Activated CD4-positive, alpha-beta T cell treated with anti-CD3 and anti-CD28 coated beads for 36 hours (primary cell): ENCODE measurements around the gene AAGAB. TPM values are rescaled to one million over a fixed set of nuclear protein-coding genes. Genes with fewer than 3 reads are reported as not detected.

ENCODE experiments used
- ATAC-seq: fragments of 200-7000 bp; cut with Tn5 transposase; one replicate; pipeline ENCODE4 v1.10.0; 2021; ENCODE audit warnings: mild to moderate bottlenecking, moderate library complexity
- CTCF ChIA-PET: fragments of 350-600 bp; sonication (Branson Sonifier 250); formaldehyde crosslinking; loops from one replicate; lab custom pipeline; 2021; ENCODE audit warnings: antibody characterized with exemption; lab: Charles Lee
- POLR2A ChIA-PET: fragments of 350-600 bp; sonication (Branson Sonifier 250); formaldehyde crosslinking; loops from one replicate; lab custom pipeline; 2021; ENCODE audit warnings: antibody characterized with exemption, inconsistent platforms; lab: Charles Lee
- DNase-seq: peaks from one replicate; pipeline ENCODE4 v3.0.0-alpha.2; 2020
- H3K27ac Mint-ChIP-seq: one replicate; pipeline ENCODE4 v1.8.0; 2021; ENCODE audit warnings: mixed read lengths
- H3K27me3 Mint-ChIP-seq: one replicate; pipeline ENCODE4 v1.8.0; 2021; ENCODE audit warnings: mixed read lengths
- H3K36me3 Mint-ChIP-seq: one replicate; pipeline ENCODE4 v1.8.0; 2021; ENCODE audit warnings: low read depth, mixed read lengths
- H3K4me1 Mint-ChIP-seq: one replicate; pipeline ENCODE4 v1.8.0; 2021; ENCODE audit warnings: mixed read lengths
- H3K4me3 Mint-ChIP-seq: one replicate; pipeline ENCODE4 v1.8.0; 2021; ENCODE audit warnings: mild to moderate bottlenecking, moderate library complexity, mixed read lengths
- H3K9me3 Mint-ChIP-seq: one replicate; pipeline ENCODE4 v1.8.0; 2021; ENCODE audit warnings: low read depth, mixed read lengths
- intact Hi-C, 2 experiments: fragments of 100-400 bp; cut with DNase I in 1 of 2; cut with micrococcal nuclease in 1 of 2; formaldehyde crosslinking; loops; one replicate each; pipeline versions ENCODE4 v1.14.2 to v1.15.1; 2022 to 2024; cut with DNase I, micrococcal nuclease
- total RNA-seq, 2 experiments: library from RNA; stranded (reverse); gene quantifications; one replicate each; pipeline ENCODE4 v1.2.3, GENCODE V29; 2021

AAGAB gene
- total RNA-seq, 2 experiments from 2014 or later = 43.9 to 48.6 TPM

DNA sequence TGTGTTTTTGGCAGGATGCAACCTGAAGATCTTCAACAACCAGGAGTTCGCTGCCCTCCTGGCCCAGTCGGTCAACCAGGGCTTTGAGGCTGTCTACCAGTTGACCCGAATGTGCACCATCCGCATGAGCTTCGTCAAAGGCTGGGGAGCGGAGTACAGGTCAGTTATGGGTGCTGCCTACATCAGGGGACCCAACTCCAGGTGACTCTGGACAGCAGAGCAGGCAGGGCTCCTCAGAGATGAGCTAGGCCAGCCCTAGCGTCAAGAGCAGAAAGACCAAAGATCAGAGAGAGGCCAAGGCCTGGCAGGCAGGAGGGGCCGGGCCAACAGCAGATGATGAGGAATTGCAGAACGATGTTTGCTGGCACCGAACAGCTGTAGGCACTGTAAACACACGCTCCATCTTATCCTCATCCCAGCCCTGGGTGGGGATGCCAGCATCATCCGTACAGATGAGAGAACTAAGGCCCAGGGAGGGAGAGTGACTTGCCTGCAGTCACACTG lies 67.1 kb downstream of the AAGAB start:
- intact Hi-C loops = no loop called here
- H3K4me3 Mint-ChIP-seq = no peak overlapping the region
- peaks cover 7% of the 10 kb centered on the region for H3K4me1 Mint-ChIP-seq
- DNase-seq (no peak), ATAC-seq (no peak)
- H3K27me3 Mint-ChIP-seq = no peaks in the 10 kb centered on the region
- ChIA-PET CTCF (interaction anchor here (0.6 to 0.9 kb wide), 2 partner anchors 14 to 896 kb away, joined by 3 read pairs; no protein-coding TSS in a partner anchor), POLR2A (interaction anchor here (0.6 kb wide), 1 partner anchor 53 kb away, joined by 5 read pairs; no protein-coding TSS in a partner anchor)
- H3K36me3 Mint-ChIP-seq = peaks cover 33% of the 10 kb centered on the region
- no peaks in the 10 kb centered on the region for H3K9me3 Mint-ChIP-seq
- no peak overlapping the region for H3K27ac Mint-ChIP-seq

GRCh38 chr15:67186688-67187087 lies 67.8 kb downstream of the AAGAB start:
- peaks cover 28% of the 10 kb centered on the region for H3K36me3 Mint-ChIP-seq
- intact Hi-C loops = no loop called here
- H3K4me3 Mint-ChIP-seq = no peak overlapping the region
- peaks cover 7% of the 10 kb centered on the region for H3K4me1 Mint-ChIP-seq
- ATAC-seq = no peak
- no peak overlapping the region for H3K27ac Mint-ChIP-seq
- ChIA-PET POLR2A (no interaction called here), CTCF (interaction anchor here (0.8 to 1.2 kb wide), 2 partner anchors 86 to 137 kb away, joined by 3 to 5 read pairs; no protein-coding TSS in a partner anchor)
- H3K27me3 Mint-ChIP-seq = no peaks in the 10 kb centered on the region
- DNase-seq = no peak
- H3K9me3 Mint-ChIP-seq = no peaks in the 10 kb centered on the region

GRCh38 chr15:67186226-67186649 lies 68.2 kb downstream of the AAGAB start:
- Mint-ChIP-seq H3K9me3 (no peaks in the 10 kb centered on the region), H3K27me3 (no peaks in the 10 kb centered on the region), H3K4me3 (no peak overlapping the region), H3K36me3 (peaks cover 27% of the 10 kb centered on the region), H3K4me1 (peaks cover 7% of the 10 kb centered on the region), H3K27ac (peak overlapping the region; percentile 32)
- ATAC-seq = no peak
- no peak for DNase-seq
- ChIA-PET POLR2A (no interaction called here), CTCF (interaction anchor here (0.8 to 1.2 kb wide), 2 partner anchors 85 to 136 kb away, joined by 3 to 5 read pairs; no protein-coding TSS in a partner anchor)
- intact Hi-C loops = no loop called here

DNA sequence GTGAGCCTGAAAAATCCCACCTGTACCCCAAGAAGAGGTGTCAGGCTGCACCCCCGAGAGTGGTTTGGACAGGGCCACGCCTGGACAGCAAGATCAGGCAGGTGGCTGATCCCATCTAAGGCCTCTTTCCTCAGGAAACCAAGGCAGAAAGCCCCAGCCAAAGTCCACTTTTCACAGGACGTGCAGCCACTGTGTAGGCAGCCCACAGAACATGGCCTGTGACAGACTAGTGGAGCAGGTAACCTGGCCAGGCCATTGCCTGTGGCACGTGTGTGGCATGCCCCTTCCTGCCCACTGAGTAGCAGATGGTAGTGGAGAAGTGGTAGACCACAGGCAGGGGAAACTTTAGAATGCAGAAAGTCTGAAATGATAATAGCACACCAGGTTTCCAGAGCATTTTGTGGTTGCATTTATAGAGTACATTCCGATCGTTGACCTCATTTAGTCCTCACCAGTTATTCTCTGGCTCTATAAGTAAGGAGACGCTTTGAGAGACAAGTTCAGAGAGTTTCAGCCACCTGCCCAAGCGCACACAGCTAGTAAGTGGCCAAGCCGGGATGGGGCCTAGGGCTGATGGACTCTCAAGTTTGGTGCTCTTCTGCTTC lies 68.7 kb downstream of the AAGAB start:
- Mint-ChIP-seq H3K36me3 (peaks cover 27% of the 10 kb centered on the region), H3K4me1 (peaks cover 7% of the 10 kb centered on the region), H3K4me3 (no peak overlapping the region), H3K27me3 (no peaks in the 10 kb centered on the region), H3K9me3 (no peaks in the 10 kb centered on the region), H3K27ac (peak overlapping the region; percentile 75)
- DNase-seq = peak; percentile 40
- ChIA-PET CTCF (interaction anchor here (0.8 to 1.2 kb wide), 2 partner anchors 85 to 136 kb away, joined by 3 to 5 read pairs; no protein-coding TSS in a partner anchor), POLR2A (no interaction called here)
- ATAC-seq = peak; percentile 52
- intact Hi-C loops = no loop called here

- ChIA-PET POLR2A (no interaction called here), CTCF (no interaction called here)
- no peaks in the 10 kb centered on the region for H3K27me3 Mint-ChIP-seq
- H3K36me3 Mint-ChIP-seq = peaks cover 24% of the 10 kb centered on the region
- H3K27ac Mint-ChIP-seq = peak overlapping the region; percentile 75
- DNase-seq (no peak), ATAC-seq (no peak)
- peaks cover 7% of the 10 kb centered on the region for H3K4me1 Mint-ChIP-seq
- intact Hi-C loops = no loop called here
- H3K9me3 Mint-ChIP-seq = no peaks in the 10 kb centered on the region
- H3K4me3 Mint-ChIP-seq = no peak overlapping the region
These were observed 69.4 kb downstream of the AAGAB start for GRCh38 chr15:67185051-67185450.

DNA sequence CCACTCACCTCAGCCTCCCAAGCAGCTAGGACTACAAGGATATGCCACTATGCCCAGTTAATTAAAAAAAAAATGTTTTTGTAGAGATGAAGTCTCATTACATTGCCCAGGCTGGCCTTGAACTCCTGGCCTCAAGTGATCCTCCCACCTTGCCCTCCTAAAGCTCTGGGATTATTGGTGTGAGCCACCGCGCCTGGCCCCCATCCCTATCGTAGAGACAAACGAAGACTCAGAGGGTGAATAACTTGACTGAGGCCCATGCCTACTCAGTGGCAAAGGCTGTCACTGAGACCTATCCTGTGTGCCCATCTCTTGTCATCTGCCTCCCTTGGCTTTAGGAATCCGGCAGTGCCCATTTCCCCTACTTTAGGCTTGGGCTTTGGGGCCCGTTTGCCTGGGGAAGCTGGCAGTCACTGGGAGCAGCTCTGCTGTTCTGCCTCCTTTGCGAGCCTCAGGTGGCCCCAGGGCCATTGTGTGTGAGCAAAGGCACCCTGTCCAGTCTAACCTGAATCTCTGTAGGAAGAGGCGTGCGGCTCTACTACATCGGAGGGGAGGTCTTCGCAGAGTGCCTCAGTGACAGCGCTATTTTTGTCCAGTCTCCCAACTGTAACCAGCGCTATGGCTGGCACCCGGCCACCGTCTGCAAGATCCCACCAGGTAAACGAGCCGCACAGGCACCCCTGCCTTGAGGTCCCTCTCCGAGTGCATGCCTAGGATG lies 70.1 kb downstream of the AAGAB start:
- ChIA-PET CTCF (interaction anchor here (0.6 kb wide), 2 partner anchors 239 to 259 kb away, joined by 3 read pairs; no protein-coding TSS in a partner anchor), POLR2A (interaction anchor here (0.6 kb wide), 1 partner anchor 1857 kb away, joined by 3 read pairs; no protein-coding TSS in a partner anchor)
- peak overlapping the region; percentile 31 for H3K27ac Mint-ChIP-seq
- intact Hi-C loops = no loop called here
- ATAC-seq (no peak), DNase-seq (no peak)
- peaks cover 7% of the 10 kb centered on the region for H3K4me1 Mint-ChIP-seq
- H3K27me3 Mint-ChIP-seq = no peaks in the 10 kb centered on the region
- H3K9me3 Mint-ChIP-seq = no peaks in the 10 kb centered on the region
- H3K4me3 Mint-ChIP-seq = no peak overlapping the region
- H3K36me3 Mint-ChIP-seq = peaks cover 26% of the 10 kb centered on the region

DNA sequence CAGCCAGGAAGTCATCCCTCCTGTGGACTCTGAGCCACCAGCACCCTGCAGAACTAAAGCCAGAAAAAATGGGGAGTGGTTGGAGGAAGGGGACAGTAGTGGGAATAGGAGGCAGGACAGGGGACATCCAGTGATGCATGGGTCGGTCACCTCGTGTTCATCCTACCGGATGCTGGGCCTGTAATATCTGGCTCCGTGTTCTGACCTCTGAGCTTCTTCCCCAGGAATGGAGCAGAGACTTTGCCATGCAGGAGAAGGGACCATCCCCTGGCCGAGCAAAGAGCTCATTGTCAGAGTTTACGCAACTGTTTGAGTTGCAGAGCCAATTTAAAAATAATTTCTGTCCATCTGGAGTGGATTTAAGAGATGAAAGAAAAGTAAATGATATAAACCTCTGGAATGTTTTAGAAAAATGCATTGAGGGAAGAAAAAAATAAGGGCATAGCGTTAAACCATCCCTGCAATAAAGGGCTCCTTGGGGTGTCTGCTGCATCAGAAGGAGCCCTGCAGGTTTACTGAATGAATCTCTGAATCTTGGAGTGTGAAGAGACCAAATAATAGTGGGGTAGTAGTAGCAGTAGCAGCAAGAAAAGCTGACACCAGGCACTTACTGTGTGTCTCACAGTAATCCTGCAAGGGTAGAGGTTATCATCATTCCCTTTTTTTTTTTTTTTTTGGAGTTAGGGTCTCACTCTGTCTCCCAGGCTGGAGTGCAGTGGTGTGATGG lies 70.9 kb downstream of the AAGAB start:
- DNase-seq = no peak
- ChIA-PET CTCF (interaction anchor here (0.6 kb wide), 1 partner anchor 239 kb away, joined by 3 read pairs; no protein-coding TSS in a partner anchor), POLR2A (no interaction called here)
- peaks cover 26% of the 10 kb centered on the region for H3K36me3 Mint-ChIP-seq
- no peak overlapping the region for H3K4me3 Mint-ChIP-seq
- H3K27ac Mint-ChIP-seq = no peak overlapping the region
- ATAC-seq = no peak
- no peaks in the 10 kb centered on the region for H3K27me3 Mint-ChIP-seq
- intact Hi-C loops = no loop called here
- H3K4me1 Mint-ChIP-seq = peaks cover 7% of the 10 kb centered on the region
- H3K9me3 Mint-ChIP-seq = no peaks in the 10 kb centered on the region

GRCh38 chr15:67181221-67181639 lies 73.2 kb downstream of the AAGAB start:
- DNase-seq (peak; percentile 23), ATAC-seq (no peak)
- intact Hi-C loops = no loop called here
- ChIA-PET POLR2A (no interaction called here), CTCF (no interaction called here)
- Mint-ChIP-seq H3K27ac (no peak overlapping the region), H3K4me1 (peaks cover 20% of the 10 kb centered on the region), H3K9me3 (no peaks in the 10 kb centered on the region), H3K36me3 (peaks cover 23% of the 10 kb centered on the region), H3K27me3 (no peaks in the 10 kb centered on the region), H3K4me3 (no peak overlapping the region)

DNA sequence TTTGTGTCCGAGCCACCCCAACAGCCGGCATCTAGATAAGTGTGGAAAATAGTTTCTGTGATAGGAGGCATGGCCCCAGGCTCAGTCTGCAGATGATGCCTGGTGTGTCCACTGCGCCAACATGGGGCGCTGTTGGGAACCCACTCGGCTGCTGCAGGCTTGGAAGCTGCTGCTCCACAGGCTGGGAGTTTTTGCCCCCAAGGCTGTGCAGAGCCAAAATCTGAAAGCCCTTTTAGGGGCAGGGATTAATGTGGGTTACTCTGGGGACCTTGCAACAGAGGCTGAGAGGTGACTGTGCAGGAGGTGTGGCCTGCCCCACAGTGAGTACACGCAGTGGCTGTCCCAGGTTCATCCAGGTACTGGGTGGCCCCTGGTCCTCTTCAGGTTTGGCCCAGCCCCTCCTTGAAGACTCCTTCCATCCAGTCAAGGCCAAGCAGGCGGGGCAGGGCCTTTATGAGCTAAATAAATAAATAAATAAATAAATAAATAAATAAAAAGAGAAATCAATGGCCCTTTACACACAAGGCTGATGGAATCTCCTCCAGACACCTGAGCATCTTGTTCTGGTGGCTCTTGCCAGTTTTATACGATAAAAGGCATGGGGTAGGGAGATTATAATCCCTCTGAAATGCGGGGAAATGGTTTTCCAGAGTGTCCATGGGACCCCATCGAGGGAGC lies 73.8 kb downstream of the AAGAB start:
- CTCF ChIA-PET = interaction anchor here (0.6 kb wide), 1 partner anchor 79 kb away, joined by 3 read pairs; no protein-coding TSS in a partner anchor

GRCh38 chr15:67180035-67180434 lies 74.4 kb downstream of the AAGAB start:
- Mint-ChIP-seq H3K9me3 (no peaks in the 10 kb centered on the region), H3K27ac (no peak overlapping the region), H3K4me3 (no peak overlapping the region), H3K4me1 (peaks cover 25% of the 10 kb centered on the region), H3K36me3 (peaks cover 20% of the 10 kb centered on the region), H3K27me3 (no peaks in the 10 kb centered on the region)
- POLR2A ChIA-PET = no interaction called here
- CTCF ChIA-PET = no interaction called here
- DNase-seq (peak; percentile 1), ATAC-seq (no peak)
- intact Hi-C loops = no loop called here

More for the DNA sequence above, 73.8 kb downstream of the AAGAB start:
- ATAC-seq (no peak), DNase-seq (no peak)
- no peaks in the 10 kb centered on the region for H3K9me3 Mint-ChIP-seq
- peaks cover 23% of the 10 kb centered on the region for H3K36me3 Mint-ChIP-seq
- intact Hi-C loops = no loop called here
- POLR2A ChIA-PET = no interaction called here
- no peak overlapping the region for H3K4me3 Mint-ChIP-seq
- H3K27ac Mint-ChIP-seq = no peak overlapping the region
- H3K27me3 Mint-ChIP-seq = no peaks in the 10 kb centered on the region
- peaks cover 25% of the 10 kb centered on the region for H3K4me1 Mint-ChIP-seq
